ENCODE data around the gene FBXO42.

FBXO42 gene

GRCh38 chr1:16321176-16321867, 31.0 kb downstream of the FBXO42 start:
- no peak for DNase-seq

DNA sequence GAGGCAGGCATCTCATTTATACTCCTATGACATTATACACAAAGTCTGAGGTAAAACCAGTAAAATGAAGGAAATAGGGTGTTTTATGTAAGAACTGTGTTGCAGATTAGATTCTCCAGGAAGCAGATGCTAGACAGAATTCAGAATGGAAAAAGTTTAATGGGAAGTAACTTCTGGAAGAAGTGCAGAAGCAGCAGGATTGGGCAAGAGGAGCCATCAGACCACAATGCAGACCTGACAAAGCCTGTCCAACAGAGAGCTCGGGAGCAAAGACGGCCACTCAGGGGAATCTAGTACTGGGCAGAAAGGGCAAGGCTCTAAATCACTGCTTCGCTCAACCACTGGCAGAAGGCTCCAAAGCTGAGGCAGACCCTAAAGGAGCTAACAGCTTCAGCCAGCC, 33.7 kb downstream of the FBXO42 start:
- no peak for DNase-seq

DNA sequence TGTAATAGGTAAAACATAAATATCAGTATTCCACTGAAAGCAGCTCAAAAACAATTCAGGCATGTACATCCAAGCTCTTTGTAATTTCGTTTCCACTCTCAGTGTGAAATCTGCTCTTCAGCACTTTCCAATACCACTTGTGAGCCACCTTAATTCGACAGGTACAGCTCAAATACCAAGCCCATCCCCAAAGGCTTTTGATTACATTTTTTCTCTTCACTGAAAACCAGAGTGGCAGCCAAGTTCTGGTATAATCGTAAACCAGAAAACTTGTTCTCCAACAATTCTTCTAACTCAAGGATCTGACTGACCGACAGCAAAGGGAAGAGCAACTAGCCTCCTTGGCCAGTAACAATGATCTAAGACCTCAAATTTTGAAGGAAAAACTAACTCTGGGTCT, 36.8 kb downstream of the FBXO42 start:
- DNase-seq, result no peak

- no peak for DNase-seq
Measured at GRCh38 chr1:16307222-16307621, 45.1 kb downstream of the FBXO42 start.

DNA sequence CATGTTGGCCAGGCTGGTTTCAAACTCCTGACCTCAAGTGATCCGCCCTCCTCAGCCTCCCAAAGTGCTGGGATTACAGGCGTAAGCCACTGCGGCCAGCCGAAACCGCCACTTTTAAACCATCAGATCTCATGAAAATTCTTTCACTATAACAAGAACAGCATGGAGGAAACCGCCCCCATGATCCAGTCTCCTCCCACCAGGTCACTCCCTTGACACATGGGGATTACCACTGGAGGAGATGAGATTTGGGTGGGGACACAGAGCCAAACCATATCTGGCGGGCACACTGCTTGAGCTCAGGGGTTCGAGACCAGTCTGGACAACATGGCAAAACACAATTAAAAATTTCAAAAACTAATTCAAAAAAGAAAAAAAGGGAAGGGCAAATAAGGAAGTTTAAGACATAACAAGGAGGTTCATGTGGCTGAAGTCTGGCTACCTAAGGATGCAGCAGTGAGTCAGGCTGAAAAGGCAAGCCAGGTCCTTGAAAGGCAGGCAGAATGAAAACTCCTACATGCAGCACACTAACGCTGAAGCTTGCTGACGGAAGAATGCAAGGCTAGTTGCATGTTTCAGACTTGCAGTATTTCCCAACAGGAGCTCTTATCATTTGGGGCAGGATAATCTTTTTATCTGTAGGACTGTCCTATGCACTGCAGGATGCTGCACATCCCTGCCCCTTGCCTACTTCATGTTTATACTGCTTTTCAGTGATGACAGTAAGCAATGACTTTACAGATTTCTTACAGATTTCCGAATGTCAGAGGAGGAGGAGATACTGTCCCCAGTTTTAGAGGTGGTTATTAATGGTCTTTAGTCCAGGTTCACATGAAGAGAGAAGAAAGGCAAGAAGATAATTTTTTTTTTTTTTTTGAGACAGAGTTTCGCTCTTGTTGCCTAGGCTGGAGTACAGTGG, 49.3 kb downstream of the FBXO42 start:
- DNase-seq, result no peak

DNA sequence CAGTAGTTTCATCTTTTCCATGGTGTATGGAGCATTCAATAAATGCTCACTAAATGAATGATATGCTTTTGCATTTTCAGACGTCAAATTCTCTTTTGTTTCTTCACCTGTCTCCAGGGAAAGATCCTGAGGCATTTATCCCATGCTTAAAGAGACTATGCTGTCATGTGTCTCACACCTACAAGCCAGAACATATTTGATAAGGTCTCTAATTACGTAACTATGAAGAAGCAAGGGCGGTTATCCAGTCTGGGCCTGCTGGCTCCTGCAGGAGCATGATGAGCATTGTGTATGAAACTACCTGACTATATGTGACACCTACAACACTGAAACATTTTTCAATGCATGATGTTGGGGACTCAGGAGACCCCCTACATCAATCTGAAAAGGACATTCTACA, 51.8 kb downstream of the FBXO42 start:
- no peak for DNase-seq

- no peak for DNase-seq
Measured at GRCh38 chr1:16298653-16299052, 53.6 kb downstream of the FBXO42 start.

GRCh38 chr1:16296643-16297042, 55.6 kb downstream of the FBXO42 start:
- no peak for DNase-seq

DNA sequence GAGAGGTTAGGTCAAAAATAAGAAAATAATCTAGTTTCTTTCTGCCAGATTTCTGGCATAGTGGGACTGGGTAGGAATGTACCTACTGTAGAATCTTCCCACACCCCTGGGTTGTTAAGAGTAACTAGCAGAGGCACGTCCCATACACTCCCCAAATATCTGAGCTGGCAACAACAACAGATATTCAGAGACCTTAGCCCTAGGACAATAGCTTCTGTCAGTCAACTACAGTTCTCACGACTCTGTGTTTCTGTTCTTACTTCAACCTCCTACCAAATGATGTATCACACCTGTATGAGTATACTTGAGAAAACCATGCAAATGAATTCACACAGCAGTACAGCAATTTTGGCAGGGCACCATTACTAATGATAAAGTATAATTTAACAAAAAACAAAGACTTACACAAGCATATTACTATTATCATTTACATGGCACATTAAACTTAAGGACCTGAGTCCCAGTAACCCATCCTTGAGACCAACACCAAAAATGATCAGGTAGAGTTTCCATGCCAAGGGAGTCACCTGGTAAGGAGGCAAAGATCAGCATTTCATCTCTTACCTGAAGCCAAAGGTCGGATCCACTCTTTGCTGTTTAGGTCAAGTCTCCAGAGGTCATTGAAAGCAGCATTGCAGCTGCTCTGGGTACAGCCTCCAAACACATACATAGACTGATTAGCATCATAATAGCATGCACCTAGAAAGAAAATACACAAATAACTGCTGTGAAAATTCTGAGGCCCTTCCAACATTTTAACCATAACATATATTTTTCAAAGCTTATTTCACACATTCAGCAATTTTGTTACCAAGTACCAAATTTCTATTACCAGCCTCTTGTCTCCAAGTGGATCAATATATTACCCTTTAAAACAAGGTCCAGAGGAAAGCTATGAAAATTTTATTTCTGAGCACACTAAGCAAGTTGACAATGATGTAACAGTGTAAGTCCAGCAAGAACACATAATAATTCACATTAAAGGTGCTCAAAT, 57.8 kb downstream of the FBXO42 start:
- DNase-seq, result no peak

- no peak for DNase-seq
Measured at GRCh38 chr1:16293538-16293937, 58.7 kb downstream of the FBXO42 start.

GRCh38 chr1:16292739-16293138, 59.5 kb downstream of the FBXO42 start:
- no peak for DNase-seq

- no peak for DNase-seq
Measured at GRCh38 chr1:16289959-16290358, 62.3 kb downstream of the FBXO42 start.

DNA sequence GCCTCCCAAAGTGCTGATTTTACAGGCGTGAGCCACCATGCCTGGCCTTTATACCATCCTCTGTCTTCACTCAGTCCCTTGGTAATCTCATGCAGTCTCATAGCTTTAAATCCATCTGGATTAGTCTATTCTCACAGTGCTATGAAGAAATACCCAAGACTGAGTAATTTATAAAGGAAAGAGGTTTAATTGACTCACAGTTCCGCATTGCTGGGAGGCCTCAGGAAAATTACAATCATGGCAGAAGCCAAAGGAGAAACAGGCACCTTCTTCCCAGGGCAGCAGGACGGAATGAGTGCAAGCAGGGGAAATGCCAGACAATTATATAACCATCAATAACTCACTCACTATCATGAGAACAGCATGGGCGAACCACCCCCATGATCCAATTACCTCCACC, 66.2 kb downstream of the FBXO42 start:
- DNase-seq, result no peak

DNA sequence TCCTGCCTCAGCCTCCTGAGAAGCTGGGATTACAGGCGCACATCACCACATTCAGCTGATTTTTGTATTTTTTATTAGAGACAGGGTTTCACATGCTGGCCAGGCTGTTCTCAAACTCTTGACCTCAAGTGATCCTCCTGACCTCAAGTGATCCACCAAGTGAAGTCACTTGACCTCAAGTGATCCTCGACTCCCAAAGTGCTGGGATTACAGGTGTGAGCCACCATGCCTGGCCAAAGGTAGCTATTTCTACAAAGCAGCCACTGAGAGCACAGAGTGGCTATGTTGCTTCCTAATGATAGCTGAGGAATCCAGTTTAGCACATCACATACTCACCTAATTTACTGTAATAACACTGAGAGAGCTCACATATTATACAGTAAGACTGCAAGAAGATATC, 70.5 kb downstream of the FBXO42 start:
- no peak for DNase-seq

DNA sequence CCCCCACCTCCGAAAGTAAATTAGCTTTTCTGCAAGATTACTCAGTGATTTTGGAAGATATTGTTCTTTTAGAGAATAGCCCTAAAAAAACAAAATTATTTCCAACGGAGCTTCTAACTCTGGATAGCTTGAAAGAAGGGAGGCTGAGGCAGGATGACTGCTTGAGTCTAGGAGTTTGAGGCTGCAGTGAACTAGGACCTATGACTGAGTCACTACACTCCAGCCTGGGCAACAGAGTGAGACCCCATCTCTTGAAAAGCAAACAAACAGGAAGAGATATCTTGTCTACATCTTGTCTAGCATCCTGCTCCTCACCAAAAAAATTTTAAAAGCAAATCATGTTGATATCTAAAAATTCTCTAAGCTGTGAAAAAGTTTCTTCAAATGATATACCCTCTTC, 73.1 kb downstream of the FBXO42 start:
- no peak for DNase-seq

GRCh38 chr1:16276302-16277030, 75.8 kb downstream of the FBXO42 start:
- no peak for DNase-seq

DNA sequence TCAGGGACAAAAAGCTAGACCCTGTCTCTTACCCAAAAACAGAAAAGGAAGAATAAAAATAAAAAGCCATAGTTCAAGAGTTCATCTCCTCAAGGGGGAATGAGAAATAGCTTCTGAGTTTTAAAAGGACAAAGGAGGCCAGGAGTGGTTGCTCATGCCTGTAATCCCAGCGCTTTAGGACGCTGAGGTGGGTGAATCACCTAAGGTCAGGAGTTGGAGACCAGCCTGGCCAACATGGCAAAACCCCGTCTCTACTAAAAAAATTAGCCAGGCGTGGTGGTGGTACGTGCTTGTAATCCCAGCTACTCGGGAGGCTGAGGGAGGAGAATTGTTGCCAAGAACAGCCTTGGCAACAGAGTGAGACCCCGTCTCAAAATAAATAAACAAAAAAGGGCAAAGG, 76.7 kb downstream of the FBXO42 start:
- no peak for DNase-seq

GRCh38 chr1:16267690-16268180, 84.5 kb downstream of the FBXO42 start:
- no peak for DNase-seq

DNA sequence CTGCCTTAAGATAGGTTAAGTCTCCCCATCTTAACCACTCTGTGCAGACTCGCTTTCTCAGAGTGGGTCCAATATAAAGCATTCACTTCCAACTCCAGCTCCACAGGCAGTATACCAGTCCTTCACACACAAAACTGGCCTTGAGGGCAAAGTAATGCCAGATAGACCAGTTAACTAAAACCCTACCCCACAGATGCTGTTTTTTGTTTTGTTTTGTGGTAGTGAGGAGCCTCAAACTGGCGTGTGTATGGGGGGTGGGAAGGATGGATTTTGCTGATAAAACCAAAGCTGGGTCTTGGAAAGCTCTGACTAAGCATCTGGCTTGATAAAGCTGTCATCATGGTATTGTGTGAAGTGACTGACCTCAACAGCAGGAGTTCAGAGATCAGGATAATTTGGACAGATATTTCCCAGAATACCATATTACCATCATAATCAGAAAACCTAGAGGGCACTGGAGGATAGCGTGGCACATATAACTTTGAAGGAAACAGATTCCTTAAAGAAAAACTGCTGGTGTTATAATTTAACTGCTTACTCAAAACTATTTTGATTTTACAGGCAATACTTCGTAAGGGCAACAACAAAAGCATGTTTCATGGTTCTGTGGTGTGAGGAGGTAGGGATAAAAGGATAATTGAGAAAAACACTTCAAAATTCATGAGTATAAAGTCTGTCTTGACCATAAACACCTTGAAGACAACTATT, 85.7 kb downstream of the FBXO42 start:
- DNase-seq, result no peak

- DNase-seq, result no peak
Measured at GRCh38 chr1:16262067-16262466, 90.2 kb downstream of the FBXO42 start.

DNA sequence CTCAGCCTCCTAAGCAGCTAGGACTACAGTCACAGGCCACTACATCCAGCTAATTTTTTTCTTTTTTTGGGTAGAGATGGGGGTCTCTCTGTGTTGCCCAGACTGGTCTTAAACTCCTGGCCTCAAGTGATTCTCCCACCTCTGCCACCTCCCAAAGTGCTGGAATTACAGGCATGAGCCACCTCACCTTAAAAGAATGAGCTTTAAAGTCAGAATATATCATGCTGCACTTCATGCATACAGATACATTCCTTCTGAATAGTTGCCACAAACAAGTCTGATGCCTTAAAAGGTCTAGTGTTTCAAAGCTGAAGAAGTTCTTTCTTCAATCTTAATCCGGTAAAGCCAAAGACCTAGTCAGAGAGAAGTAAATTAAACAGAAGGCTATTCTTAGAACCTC, 91.5 kb downstream of the FBXO42 start:
- no peak for DNase-seq
